Panc1 (cell line): ENCODE data around the gene PRKD2. TPM values are rescaled to one million over a fixed set of nuclear protein-coding genes. Genes with fewer than 3 reads are reported as not detected.

Source experiments
- ATAC-seq: fragments of 200-7000 bp; cut with Tn5 transposase; 2 replicates; pipeline ENCODE4 v1.9.1; 2020; ENCODE audit warnings: mild to moderate bottlenecking, moderate library complexity
- BruUV-seq: library from RNA; stranded (reverse); fragments of 400-500 nt; replicated peaks from 2 replicates; lab custom pipeline; 2021; lab: Mats Ljungman, UMichigan
- CTCF ChIA-PET: fragments of 300-600 bp; sonication (Branson Sonifier 250); formaldehyde crosslinking; loops from one replicate; lab custom pipeline; 2022; ENCODE audit warnings: antibody characterized with exemption; lab: Charles Lee
- POLR2A ChIA-PET: fragments of 300-600 bp; sonication (Branson Sonifier 250); formaldehyde crosslinking; loops from one replicate; lab custom pipeline; 2022; ENCODE audit warnings: antibody characterized with exemption; lab: Charles Lee
- DNase-seq: peaks from one replicate; pipeline ENCODE4 v3.0.0-alpha.2; 2010; ENCODE audit warnings: low read depth, low spot score
- H3K27ac ChIP-seq: 2 replicates; pipeline ENCODE4 v1.5.1; 2011; ENCODE audit warnings: mild to moderate bottlenecking, low read length, inconsistent platforms
- H3K27me3 ChIP-seq: fragments of 200-500 bp; sonication (Bioruptor generic); 2 replicates; pipeline ENCODE4 v1.6.0; 2014; ENCODE audit warnings: low read length, inconsistent platforms; ENCODE audit not compliant: control insufficient read depth, insufficient read depth
- H3K36me3 ChIP-seq: fragments of 200-500 bp; sonication (Bioruptor generic); 2 replicates; pipeline ENCODE4 v1.5.1; 2014; ENCODE audit warnings: inconsistent platforms, mild to moderate bottlenecking, low read length, moderate library complexity; ENCODE audit not compliant: control insufficient read depth, insufficient read depth
- H3K4me1 ChIP-seq: 2 replicates; pipeline ENCODE4 v1.5.1; 2011; ENCODE audit warnings: inconsistent platforms, mild to moderate bottlenecking, low read length, moderate library complexity; ENCODE audit not compliant: control insufficient read depth, insufficient read depth
- H3K4me3 ChIP-seq, 2 experiments: 2 replicates each; pipeline ENCODE4 v1.5.1; 2011 to 2012; ENCODE audit warnings: low read depth in 2 of 2, low read length in 2 of 2, mild to moderate bottlenecking in 2 of 2, inconsistent platforms in 1 of 2, moderate library complexity in 1 of 2
- H3K9me3 ChIP-seq: fragments of 200-500 bp; sonication (Bioruptor generic); 2 replicates; pipeline ENCODE4 v1.5.1; 2014; ENCODE audit warnings: low read depth, mild to moderate bottlenecking, inconsistent platforms, low read length, moderate library complexity; ENCODE audit not compliant: control insufficient read depth, insufficient read depth
- CTCF ChIP-seq: fragments of 450-650 bp; IDR thresholded peaks from 2 replicates; pipeline ENCODE4 v1.5.1; 2017; ENCODE audit warnings: mild to moderate bottlenecking
- POLR2AphosphoS5 ChIP-seq: IDR thresholded peaks from 2 replicates; pipeline ENCODE4 v1.6.1; 2012; ENCODE audit warnings: mild to moderate bottlenecking, low read depth, low read length, moderate library complexity
- SIN3A ChIP-seq: IDR thresholded peaks from 2 replicates; pipeline ENCODE4 v1.6.1; 2012; ENCODE audit warnings: low read depth, mild to moderate bottlenecking, low read length, moderate library complexity, borderline replicate concordance; ENCODE audit not compliant: insufficient read depth
- TCF7L2 ChIP-seq: IDR thresholded peaks from 2 replicates; pipeline ENCODE4 v1.6.1; 2011; ENCODE audit warnings: mild to moderate bottlenecking, low read depth, low read length, inconsistent platforms
- in situ Hi-C: cut with HindIII; loops from 2 replicates; pipeline ENCODE4 v1.10.0; 2016; ENCODE audit warnings: low sequenced_read_pairs, low pct_unique_long_range_greater_than_20kb
- intact Hi-C: fragments of 100-400 bp; cut with micrococcal nuclease; formaldehyde crosslinking; loops from one replicate; pipeline ENCODE4 v1.10.0; 2022; ENCODE audit not compliant: unreplicated experiment
- total RNA-seq: library from RNA; stranded (reverse); gene quantifications from one replicate; pipeline ENCODE4 v1.2.1, GENCODE V29; 2021; ENCODE audit not compliant: unreplicated experiment
- TF ChIP-seq, protein P1 (sequence below), 2 experiments: IDR thresholded peaks; 2 replicates each; pipeline ENCODE4 v1.6.1; 2011 to 2012; ENCODE audit warnings: low read depth in 2 of 2, control low read depth in 1 of 2, low read length in 1 of 2, mild to moderate bottlenecking in 1 of 2, moderate library complexity in 1 of 2; ENCODE audit not compliant: insufficient read depth in 1 of 2

The PRKD2 gene
- total RNA-seq, 1 experiment from 2014 or later = 41.2 TPM

DNA sequence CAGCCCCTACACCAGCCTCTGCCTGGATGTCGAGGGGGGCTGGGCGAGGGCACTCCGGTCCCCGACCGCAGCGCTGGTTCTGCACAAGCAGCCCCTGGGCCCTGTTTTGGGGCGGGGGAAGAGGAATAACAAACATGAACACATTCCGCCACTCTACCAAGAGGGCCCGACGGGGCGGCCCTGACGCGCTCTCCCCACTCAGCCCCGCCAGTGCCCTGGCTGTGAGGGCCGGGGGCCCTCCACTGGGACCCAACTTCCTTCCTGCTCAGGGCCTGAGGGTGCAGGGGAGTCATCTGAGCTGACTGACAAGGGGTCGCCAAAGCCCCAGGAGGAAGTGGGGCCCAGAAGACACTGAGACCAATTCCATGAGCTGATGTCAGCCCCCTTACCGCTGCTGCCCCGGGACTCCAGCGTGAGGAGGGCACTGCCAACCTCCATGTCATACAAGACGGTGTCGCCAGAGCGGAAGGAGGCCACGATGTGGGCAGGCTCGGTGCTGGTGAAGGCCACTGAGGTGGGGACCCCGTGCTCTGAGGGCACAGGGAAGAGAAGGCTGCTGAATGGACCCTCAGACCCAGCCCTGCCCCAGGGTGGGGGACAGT lies 5.6 kb upstream of the PRKD2 start:
- intact Hi-C loops (no loop called here), in situ Hi-C loops (no loop called here)
- no TSS peak for BruUV-seq
- H3K36me3 ChIP-seq = no peaks in the 10 kb centered on the region
- no peak overlapping the region for H3K4me3 ChIP-seq
- DNase-seq = no peak
- CTCF ChIA-PET = no interaction called here
- H3K9me3 ChIP-seq = no peaks in the 10 kb centered on the region
- POLR2A ChIA-PET = no interaction called here
- no peaks in the 10 kb centered on the region for H3K27me3 ChIP-seq
- H3K4me1 ChIP-seq = peaks cover 5% of the 10 kb centered on the region
- ATAC-seq = no peak
- no peak for TF ChIP-seq POLR2AphosphoS5
- TF ChIP-seq, protein P1, sequence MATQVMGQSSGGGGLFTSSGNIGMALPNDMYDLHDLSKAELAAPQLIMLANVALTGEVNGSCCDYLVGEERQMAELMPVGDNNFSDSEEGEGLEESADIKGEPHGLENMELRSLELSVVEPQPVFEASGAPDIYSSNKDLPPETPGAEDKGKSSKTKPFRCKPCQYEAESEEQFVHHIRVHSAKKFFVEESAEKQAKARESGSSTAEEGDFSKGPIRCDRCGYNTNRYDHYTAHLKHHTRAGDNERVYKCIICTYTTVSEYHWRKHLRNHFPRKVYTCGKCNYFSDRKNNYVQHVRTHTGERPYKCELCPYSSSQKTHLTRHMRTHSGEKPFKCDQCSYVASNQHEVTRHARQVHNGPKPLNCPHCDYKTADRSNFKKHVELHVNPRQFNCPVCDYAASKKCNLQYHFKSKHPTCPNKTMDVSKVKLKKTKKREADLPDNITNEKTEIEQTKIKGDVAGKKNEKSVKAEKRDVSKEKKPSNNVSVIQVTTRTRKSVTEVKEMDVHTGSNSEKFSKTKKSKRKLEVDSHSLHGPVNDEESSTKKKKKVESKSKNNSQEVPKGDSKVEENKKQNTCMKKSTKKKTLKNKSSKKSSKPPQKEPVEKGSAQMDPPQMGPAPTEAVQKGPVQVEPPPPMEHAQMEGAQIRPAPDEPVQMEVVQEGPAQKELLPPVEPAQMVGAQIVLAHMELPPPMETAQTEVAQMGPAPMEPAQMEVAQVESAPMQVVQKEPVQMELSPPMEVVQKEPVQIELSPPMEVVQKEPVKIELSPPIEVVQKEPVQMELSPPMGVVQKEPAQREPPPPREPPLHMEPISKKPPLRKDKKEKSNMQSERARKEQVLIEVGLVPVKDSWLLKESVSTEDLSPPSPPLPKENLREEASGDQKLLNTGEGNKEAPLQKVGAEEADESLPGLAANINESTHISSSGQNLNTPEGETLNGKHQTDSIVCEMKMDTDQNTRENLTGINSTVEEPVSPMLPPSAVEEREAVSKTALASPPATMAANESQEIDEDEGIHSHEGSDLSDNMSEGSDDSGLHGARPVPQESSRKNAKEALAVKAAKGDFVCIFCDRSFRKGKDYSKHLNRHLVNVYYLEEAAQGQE (IDR thresholded peaks at IDR 0.05; ENCODE audit: insufficient read depth in 1 of 2, low read depth in 2 of 2, low read length in 1 of 2) = no peak
- no peak for TF ChIP-seq SIN3A
- no peak for TF ChIP-seq CTCF
- no peak for TF ChIP-seq TCF7L2
- no peak overlapping the region for H3K27ac ChIP-seq

GRCh38 chr19:46722004-46722380 lies 5.1 kb upstream of the PRKD2 start:
- Histone ChIP-seq H3K27me3 (no peaks in the 10 kb centered on the region), H3K27ac (no peak overlapping the region), H3K4me3 (no peak overlapping the region), H3K4me1 (peaks cover 5% of the 10 kb centered on the region), H3K9me3 (no peaks in the 10 kb centered on the region), H3K36me3 (no peaks in the 10 kb centered on the region)
- ChIA-PET CTCF (no interaction called here), POLR2A (no interaction called here)
- DNase-seq (no peak), ATAC-seq (no peak)
- intact Hi-C loops (no loop called here), in situ Hi-C loops (no loop called here)
- BruUV-seq = no TSS peak
- TF ChIP-seq, protein P1 (IDR thresholded peaks at IDR 0.05; ENCODE audit: insufficient read depth in 1 of 2, low read depth in 2 of 2, low read length in 1 of 2) = no peak
- no peak for TF ChIP-seq POLR2AphosphoS5
- no peak for TF ChIP-seq SIN3A
- no peak for TF ChIP-seq CTCF
